Skin of body (tissue), 2 donors: Measurements from ENCODE around the gene TNFRSF19. TPM values are rescaled to one million over a fixed set of nuclear protein-coding genes. Genes with fewer than 3 reads are reported as not detected.

Experiments used
- DNase-seq: peaks from one replicate; lab custom pipeline; 2025; lab: John Stamatoyannopoulos, UW
- total RNA-seq: library from RNA; depleted of rRNA; stranded (reverse); fragments of >200 nt; gene quantifications from one replicate; pipeline ENCODE4 v1.2.3, GENCODE V29; 2014

Gene TNFRSF19
- total RNA-seq, 1 donor from 2014 or later = 69.0 TPM

DNA sequence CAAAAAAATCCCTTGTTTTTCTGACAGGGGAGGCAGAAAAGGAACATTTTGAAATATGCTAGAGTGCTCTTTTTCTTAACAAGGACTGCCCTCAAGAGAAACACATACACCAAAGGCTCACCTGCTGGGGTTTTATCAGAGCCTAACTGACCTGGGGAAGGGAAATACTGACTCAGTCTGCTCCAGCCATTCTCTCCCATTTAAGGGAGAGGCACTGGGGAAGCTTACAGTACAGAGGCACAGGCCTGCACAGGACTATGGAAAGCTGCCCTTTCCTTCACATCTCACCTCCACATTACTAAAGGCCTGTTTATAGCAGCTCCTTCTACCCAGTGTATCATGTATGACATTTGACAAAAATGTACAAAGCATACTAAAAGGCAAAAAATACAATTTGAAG is 30.3 kb downstream of the TNFRSF19 start:
- DNase-seq = no peak

- DNase-seq = no peak
These were observed 35.6 kb downstream of the TNFRSF19 start for GRCh38 chr13:23605831-23606230.

- DNase-seq = no peak
These were observed 37.9 kb downstream of the TNFRSF19 start for GRCh38 chr13:23608138-23608537.

DNA sequence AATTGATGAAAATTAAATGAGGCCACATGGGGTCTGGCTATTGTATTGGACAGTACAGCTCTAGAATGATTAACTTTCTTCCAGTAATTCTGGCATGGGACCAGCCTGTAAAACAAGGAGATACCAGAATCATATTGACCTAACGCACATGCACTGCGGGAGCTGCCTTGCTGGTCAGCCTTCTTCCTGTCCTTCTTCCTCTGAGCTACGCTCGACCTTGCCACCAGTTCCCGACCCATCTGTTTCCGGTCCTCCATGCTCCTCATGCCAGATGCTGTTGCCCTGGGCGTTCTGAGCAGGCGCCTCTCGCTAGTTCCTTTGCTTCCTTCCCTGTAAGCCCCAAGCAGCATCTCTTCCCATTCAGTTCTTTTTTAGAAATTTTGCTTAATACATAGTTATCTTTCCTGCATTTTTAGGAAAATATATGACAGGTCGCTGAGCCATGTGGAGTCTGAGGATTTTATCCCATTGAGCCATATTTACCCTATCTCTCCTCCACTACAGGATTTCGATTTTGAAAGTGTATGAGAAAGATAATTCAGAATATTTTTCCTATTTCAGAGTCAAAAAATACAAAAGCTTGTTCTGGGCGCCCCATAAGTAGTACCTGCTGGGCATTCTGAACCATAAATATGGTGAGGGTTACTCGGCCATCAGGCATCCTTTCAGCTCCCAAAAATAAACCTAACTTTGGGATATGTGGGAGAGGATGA is 38.6 kb downstream of the TNFRSF19 start:
- peak; percentile 78 for DNase-seq

- peak; percentile 90 for DNase-seq
These were observed 39.2 kb downstream of the TNFRSF19 start for GRCh38 chr13:23609414-23609760.

DNA sequence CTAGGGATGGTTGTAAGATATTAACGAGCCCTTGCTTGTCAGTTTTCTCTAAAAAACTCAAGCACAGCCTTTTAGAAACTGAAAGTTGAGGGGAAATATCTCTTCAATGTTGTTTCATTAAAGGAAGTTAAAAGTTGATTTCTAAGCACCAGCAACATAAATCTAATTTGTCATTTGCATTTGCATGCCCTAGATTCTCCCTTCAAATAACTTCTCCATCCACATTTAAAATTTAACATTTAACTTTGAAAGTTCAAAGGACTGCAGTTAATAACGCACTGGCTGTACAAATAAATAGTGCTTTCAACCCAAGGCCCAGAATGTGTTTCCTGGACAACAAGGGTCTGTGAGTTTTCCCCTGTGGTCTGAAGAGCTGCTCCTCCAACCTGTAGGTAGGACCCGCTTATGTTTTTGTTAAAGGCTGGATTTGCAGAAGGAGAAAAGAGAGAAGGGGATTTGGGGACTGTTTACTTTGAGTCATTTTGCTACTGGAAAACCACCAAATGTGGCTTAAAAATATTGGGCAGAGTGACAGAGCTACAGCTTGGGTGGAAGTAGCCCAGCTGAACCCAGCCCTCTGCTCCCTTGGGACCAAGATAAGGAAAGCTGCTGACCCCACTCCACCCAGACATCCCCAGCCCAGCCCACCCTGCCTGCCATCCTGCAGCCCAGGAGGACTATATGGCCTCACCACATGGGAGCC is 39.8 kb downstream of the TNFRSF19 start:
- no peak for DNase-seq

- DNase-seq = peak; percentile 6
These were observed 40.8 kb downstream of the TNFRSF19 start for GRCh38 chr13:23610966-23611491.

DNA sequence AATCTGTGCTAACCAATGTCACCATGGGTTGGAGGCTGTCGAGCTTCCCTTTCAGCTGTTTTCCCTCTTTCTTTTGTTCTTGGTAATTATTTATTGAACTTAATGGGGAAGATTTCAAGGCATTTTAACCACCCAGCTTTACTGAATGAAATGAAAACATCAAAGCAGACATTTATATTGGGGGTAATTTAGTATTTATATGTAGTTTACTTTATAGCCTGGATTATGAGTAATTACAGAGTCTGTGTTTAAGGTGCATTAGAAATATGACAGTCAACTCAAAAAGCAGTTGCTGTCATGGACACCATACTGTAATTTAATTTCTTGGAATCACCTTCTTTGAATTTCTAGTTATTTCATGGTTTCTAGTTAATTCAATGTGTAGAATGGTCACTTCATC is 42.0 kb downstream of the TNFRSF19 start:
- no peak for DNase-seq

- no peak for DNase-seq
These were observed 42.5 kb downstream of the TNFRSF19 start for GRCh38 chr13:23612731-23613130.

DNA sequence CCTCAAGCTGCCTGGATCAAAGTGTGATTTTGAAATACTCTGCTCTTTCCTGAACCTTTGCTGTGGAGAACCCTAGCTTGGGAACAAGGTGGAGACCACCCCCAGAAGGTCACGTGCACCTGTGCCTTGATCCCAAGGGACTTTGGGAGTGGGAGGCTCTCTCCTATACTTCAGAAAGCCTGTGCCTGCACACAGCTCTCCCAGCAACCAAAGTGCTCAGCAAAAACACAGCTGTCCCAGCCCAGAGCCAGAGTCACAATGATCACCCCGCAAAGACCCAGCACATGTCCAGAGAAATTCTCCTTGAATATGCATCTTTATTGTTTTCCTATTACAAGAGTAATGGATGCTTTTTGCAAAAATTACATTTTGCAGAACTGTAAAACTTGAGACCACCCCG is 43.4 kb downstream of the TNFRSF19 start:
- DNase-seq = no peak

GRCh38 chr13:23615395-23616081 is 45.3 kb downstream of the TNFRSF19 start:
- DNase-seq = no peak

GRCh38 chr13:23616228-23616627 is 46.0 kb downstream of the TNFRSF19 start:
- DNase-seq = no peak

DNA sequence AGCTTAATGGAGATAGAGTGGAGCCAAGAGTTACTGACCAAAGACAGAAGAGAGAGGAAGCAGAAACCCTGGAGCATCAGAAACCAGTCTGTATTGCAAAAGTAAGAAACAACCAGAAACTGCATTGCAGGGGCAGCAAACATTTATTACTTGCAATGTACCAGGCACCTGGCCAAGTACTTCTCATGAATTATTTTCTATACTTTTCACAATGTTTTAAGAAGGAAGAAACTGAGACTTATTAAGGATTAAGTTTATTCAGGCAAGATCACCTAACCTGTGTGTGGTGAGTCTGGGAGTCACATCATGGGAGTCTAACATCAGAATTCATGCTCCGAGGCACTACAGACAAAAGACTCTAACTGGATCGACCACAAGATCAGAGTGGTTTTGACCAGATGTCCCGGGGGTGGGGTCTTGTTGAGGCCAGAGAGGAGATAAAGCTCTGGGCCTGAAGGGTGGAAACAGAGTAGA is 47.4 kb downstream of the TNFRSF19 start:
- no peak for DNase-seq

DNA sequence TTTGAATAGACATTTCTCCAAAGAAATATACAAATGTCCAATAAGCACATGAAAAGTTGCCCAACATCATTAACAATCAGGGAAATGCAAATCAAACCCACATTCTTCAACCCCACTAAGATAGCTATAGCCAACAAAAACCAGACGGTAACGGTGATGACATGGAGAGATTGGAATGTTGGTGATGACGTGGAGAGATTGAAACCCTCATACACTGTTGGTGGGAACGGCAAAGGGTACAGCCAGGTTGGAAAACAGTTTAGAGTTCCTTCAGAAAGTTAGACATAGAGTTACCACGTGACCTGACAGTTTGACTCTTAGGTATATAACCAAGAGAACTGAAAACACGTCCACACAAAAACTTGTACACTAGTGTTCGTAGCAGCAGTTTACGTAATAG is 48.1 kb downstream of the TNFRSF19 start:
- DNase-seq = no peak

DNA sequence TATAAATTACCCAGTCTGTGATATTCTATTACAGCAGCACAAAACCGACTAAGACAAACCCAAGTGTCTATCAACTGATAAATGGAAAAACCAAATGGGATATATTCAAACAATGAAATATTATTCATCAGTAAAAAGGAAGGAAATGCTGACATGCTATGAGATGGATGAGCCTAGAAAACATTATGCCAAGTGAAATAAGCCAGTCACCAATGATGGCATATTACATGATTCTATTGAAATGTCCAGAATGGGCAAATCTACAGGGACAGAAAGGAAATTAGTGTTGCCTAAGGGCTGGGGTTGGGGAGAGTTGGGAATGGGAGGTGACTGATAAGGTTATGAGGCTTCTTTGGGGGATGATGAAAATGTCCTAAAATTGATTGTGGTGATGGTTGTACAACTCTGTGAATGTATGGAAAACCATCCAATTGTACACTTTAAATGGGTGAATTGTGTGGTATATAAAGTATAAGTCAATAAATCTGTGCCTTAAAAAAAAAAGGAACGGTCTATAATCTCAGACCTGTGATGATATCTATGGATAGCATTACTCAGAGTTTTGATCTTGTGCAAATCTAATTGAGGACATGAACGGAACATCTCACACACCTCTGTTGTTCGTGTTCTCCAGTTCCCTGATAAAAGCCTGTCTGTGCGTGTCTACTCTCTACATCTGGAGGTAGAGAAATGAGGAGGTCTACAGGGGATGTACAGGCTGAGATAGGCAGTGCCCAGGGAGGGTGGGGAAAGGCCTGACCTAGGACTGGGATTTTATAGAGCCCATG is 49.0 kb downstream of the TNFRSF19 start:
- DNase-seq = no peak

DNA sequence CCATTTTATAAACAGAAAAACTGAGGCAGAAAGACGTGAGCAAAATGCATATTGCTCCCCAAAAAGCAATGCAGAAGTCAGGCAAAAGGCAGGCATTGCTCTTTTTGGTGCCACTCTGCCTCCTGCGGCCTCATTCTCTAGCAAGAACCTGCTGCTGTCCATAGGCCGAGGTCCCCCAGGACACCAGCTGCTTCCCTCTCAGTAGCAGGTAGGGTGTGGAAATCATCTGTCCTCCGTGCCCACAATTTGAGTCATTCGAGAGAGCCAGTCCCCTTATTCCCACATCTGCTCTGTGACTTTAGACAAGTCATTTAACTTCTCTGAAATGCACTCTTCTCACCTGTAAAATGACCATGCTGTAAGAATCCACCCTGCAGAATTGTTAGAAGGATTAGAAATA is 50.0 kb downstream of the TNFRSF19 start:
- DNase-seq = no peak

DNA sequence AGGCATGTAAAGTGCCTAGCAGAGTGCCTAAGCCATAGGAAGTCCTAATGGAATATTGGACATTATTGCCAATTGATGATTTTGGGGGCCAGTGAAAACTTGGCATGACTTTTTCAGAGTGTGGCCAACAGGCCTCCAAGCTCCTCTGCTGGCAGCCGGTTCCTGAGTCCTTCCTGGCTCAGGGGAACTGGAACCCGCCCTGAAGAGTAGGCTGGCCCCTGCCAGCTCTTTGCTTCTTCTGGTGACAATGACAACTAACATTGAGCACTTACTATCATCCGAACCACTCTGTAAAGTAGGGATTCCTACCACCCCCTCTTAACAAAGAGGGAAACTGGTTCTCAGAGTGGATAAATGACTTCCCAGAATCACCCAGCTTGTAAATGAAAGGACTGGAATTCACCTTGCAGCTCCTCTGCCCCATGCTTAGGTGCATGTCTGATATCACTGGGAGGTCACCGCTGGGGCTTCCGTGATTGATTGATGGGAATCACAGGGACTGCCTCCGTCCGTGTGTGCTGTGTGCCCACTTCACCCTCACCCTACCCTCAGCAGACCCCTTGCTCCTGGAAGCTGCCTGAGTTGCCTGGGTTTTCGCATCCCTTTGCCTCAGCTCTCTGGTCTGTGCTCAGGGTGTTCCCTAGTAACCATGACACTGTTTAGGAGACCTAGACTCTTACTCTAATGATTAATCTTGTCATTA is 50.6 kb downstream of the TNFRSF19 start:
- no peak for DNase-seq

DNA sequence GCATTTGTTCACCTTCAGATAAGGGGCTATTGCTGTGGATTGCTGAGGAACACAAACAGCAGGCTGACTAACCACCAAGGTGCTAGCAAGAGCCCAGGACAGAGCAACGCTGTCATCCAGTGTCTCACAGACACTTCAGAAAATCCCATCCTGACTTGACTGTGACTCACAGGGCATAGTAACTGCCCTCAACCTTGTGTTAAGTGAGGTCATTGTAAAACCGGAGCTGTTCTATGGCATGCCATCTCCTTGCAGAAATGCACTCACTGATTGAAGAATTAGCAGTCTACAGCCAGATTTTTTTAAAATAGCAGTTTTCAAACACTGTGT is 51.1 kb downstream of the TNFRSF19 start:
- DNase-seq = no peak

GRCh38 chr13:23622985-23623384 is 52.8 kb downstream of the TNFRSF19 start:
- no peak for DNase-seq

DNA sequence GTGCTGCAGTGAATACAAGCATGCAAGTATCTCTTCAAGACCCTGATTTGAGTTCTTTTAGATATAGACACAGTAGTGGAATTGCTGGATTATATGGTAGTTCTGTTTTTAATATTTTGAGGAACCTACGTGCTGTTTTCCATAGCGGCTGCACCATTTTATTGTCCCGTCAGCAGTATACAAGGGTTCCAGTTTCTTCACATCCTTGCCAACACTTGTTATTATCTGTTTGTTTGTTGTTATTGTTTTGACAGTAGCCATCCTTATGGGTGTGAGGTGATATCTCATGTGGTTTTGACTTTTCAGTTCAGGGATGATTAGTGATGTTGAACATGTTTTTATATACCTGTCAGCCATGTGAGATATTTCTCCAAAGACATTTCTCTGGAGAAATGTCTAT is 53.2 kb downstream of the TNFRSF19 start:
- no peak for DNase-seq

DNA sequence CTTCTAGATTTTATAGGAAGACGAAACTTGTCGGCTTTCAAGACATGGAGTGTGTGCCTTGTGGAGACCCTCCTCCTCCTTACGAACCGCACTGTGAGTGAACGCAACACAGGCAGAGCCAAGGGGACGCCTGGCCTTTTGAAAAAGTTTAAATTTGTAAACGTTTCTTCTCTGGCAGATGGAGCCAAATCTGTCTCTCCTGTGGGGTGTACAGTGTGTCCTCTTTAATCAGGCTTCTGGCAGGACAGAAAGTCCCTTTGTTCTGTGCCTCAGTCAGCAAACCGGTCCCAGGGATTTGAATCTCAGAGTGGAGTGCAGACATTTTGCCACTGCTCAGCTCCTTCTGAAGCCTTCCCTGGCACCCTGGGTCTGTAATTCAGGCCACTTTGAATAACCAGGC is 56.5 kb downstream of the TNFRSF19 start:
- DNase-seq = no peak
